ENCODE results near the gene SLC9A9.

Gene SLC9A9

DNA sequence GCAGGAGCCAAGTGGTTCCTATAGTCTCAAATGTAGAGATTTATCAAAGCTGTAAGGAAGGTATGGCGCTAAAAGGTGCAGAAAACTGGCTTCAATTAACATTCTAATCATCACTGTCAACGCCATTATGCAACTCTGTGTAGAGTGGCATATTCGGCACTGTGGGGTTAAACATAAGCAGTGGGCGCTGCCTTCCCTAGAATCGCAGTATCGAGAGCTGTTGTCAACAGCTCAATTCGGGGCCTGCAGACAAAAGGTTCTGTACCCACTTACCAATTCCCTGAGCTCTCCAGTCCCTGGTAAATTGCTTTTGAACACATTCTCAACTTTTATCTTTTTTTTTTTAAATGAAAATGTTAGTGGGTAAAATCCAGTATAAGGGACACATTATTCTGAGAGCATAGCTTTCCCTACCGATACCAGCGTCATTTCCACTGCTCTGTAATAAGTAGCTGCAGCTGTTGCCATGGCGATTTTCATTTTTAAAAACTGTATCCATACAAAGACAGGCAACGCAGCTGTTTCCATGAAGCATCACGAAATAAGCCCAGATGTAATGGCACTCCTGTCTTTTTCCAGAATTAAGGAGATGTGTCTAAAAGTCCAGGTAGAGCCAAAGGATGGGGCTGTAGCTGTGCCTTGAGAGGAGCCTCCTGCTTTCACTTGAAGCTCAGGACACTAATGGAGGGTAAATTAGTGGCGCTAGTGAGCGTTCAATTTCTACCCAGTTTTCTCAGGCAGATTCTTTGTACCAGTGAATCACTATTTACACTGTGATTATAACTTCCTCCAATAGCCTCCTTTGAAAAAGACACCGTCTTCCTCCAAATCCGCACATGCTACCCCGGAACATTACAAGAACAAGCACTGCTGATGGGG lies 250.3 kb downstream of the SLC9A9 start:
- no peak for DNase-seq (ENCODE audit: low spot score)

DNA sequence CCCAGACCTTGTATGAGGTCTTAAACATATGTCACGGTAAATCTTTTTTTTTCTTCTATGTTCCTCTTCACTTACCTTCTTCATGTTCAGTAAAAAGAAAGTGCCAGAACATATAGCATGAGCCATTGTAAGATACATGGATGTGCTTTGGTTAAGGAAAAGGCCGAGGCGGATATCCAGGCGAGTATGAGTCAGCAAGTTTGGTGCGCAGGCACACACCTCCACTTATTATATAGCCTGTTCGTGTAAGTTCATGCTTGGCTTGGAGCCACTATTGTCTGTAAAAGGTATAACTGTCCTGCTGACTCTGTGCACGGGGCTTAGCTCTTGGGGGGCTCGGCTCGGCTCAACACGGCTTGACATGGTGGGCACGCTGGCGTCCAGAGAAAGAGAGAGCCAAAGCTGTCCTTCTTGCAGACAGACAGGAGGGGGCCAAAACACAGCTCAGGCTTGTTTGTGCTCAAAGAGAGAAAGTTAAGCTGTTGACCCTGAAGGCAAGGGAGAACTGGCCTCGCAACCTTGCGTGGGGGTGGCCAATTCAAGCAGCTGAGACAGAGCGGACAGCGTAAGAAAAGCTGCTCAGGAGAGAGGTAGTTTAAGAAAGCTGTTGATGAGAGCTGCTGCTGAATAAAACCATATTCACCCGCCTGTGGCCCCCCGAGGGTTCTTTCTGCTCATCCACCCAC lies 251.2 kb downstream of the SLC9A9 start:
- DNase-seq (ENCODE audit: low spot score), result no peak

DNA sequence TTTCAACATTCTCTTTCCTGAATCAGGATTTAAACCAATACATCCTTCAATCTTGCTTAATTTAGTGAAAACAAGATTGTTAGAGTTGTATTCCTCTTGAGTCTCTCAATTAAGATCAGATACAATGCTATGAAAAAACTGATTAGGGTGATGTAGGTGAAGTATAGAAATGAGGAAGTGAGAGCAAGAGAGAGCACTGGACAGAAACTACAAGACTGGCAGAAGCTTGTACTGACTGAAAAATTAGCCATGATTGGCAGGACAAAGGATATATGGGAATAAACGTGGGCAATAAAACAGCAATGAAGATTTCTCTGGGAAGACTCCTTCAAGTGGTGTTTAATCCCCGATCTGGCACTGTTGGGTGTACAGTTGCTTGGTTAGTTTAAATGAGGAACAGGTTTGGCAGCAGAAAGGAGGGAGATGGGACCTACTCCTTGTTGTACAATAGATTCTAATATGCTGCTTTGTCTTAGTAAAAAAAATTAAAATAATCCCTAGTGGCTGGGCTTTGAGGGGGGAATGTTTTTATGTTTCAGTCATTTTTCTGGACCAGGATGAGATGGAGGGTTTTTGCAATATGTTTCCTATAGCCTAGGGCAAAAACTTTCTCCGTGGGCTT lies 252.7 kb downstream of the SLC9A9 start:
- no peak for DNase-seq (ENCODE audit: low spot score)

DNA sequence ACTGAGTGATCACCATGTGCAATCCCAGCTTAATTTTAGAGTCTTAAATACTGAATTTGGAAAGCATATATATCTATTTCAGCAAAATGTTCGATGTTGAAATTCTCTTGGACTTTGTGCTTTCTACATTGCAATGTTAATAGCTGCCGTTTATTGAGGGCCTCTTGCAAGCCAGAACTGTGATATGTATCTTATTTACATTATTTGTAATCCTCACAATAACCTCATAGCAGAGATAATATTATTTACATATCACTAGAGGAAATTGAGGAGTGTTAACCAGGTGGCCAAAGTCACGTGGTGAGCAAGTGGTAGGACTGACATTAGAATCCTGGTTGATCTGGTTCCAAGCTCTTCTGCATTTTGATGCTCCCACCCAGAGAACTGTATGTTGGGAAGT lies 254.1 kb downstream of the SLC9A9 start:
- peak; percentile 3 for DNase-seq (ENCODE audit: low spot score)

DNA sequence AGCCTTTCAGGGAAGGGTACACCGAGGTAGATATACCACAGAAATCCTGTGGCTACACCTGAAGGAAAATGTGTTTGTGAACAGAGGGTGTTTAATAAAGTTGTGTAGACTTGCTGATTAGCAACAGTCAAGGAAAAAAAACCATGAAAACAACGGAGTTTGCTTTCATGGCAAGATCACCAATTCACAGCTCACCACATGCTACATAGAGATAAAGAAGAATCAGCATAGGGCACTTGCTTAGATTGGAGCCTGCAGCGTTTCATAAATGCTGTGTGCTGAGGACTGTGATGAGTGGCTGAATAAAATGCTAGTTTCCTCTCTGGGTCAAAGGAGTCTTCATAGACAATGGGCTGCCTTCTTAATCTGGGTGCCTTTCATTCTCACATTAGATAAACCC lies 257.6 kb downstream of the SLC9A9 start:
- DNase-seq (ENCODE audit: low spot score), result no peak

DNA sequence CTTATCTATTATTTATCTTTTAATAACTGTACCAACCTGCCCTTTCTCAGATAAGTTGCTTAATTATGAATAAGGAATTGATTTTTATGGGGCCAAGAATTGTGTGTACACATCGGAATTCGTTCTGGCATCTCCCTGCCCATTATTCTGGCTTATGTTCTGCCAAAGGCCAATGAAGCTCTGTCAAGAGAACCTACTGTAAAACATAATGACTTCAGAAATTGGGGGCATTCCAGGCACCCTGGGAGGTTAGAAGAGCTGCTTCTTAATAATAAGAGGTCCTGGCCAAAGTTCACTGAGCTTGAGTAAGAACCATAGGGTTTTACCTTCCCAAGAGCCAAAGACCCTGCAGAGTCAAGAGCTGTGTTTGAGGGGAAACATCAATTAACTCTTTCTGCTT lies 261.7 kb downstream of the SLC9A9 start:
- no peak for DNase-seq (ENCODE audit: low spot score)

DNA sequence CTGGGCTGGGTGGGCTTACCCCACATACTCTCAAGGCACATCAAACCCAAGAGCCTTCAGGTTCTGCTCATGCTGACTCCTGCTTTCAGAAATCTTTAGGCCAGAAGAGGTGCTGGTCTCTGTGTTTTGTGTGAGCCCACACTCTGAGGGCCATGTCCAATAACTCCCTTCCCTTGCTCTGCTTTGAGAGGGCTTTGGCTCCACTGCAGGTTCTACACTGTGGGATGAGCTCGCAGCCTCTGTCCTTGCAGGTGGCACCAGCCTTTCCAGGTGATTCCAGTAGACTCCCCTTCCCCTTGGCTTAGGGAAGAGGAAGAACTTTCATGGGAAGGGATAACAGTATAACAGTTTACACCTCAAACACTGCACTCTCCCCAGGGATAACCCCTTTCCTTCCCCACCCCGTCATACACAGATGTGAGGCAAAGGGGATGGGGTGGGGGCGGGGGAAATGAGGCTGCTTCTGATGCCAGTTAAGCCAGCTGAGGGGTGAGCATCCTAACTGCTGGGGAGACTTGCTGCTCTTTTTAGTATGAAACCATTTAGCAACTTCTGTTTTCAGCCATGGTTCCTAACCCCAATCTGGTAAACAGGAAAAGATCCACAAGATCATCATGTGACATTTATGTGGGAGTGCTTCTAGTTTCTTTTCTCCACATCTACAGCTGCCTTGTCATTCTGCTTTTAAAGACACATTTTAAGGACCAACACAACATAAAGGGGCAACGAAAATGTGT lies 262.4 kb downstream of the SLC9A9 start:
- no peak for DNase-seq (ENCODE audit: low spot score)

DNA sequence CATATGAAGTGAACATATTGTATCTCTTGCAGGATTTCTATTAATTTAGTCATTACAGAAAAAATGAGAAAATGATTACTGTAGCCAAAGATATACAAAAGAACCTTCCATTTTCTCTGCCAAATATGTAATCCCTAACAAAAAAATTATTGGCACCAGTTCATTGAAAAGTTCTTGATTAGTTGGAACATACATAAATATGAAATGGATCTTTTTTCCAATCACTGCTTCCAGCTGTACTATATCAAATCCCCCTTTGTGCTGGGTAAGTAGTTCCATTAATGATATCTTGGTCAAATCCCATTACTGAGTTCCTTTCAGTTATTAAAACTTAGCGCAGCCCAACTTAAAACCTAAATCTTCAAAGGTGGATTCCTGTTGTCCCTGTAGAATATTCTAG lies 263.8 kb downstream of the SLC9A9 start:
- DNase-seq (ENCODE audit: low spot score), result no peak

DNA sequence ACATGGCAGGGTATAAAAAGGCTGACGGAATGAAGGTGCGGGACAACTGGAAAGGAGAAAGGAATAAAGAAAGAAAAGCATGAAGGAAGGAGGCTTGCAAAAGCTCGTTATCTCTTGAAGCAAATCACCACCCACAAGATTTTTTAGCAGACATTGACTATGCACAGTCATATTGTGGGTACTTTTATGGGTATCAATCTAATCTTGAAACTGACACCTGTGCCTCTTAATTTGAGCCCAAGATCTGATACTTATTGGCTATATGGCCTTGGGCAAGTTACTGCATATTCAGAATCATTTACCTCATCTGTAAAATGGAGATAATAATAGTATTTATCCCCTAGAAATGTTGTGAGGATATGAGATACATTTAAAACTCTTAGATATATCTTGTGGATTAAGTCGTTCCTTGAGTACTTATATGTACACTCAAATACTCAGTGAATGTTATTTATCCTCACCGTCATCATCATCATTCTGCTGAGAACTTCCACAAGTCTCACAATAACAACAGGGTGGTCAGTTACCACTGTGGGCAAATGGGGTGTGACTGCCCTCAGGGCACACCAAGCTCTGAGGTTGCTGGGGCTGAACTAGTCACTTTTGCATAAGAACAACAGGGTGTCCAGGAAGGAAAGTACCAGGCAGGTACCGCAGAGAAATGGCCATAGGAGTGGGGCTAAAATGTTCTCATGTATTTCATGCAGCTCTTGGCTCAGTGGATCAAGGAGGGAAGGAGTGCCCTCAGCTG lies 266.1 kb downstream of the SLC9A9 start:
- no peak for DNase-seq (ENCODE audit: low spot score)

DNA sequence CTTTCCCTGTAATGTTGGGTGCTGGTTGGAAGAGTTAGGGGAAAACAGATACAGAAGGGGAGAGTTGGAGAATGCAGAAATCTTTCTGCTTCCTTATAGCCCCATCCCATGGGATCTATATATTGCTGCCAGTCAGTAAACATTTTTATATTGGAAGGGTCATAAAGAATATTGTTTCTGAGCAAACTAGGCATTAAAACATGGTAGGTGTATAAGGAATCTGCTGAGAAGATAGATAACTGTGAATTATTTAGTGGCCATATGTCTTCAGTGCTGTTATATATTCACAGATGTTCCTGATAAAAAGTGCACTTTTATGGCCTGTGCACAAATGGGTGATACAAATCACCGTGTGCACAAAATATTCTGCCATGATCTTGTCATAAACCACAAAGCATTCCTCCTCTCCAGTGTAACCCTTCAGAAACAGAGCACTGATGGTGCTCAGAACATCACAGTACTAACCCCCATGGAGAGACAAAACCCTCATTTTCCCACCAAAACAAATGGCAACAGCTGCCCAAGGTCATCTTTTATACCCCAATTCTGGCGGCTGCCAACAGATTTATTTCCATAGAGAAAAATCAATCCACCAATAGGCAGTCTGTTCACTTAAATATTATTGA lies 269.3 kb downstream of the SLC9A9 start:
- DNase-seq (ENCODE audit: low spot score), result no peak

DNA sequence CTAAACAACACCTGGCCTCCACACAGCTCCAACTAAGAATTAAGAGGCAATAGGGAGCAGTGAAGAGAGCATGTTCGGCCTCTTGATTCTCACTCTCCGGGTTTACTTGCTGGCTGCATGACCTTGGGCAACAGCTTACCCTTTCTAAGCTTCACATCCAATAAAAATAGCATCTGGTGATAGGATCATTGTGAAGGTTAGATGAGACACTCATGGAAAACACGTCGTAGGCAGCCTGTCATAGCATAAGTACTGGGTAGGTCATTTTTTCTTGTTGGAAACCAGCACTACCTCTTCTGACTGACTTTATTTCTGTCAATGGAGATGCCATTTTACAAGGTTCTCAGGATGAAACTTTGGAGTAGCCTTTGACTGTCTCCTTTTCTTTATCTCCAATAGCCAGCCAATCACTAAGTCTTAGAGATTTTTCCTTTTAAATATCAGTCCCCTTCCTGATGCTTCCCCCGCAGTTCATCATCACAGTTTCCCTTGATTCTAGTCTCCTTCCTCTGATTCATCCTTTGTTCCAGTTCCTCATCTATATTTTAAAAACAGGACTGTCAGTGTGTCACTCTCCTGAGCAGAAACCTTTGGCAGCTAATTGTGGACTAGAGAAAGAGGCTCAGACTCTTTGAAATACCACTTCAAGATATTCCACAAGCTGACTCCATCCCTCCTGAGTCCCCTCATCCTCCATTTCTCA lies 271.5 kb downstream of the SLC9A9 start:
- DNase-seq (ENCODE audit: low spot score), result no peak

DNA sequence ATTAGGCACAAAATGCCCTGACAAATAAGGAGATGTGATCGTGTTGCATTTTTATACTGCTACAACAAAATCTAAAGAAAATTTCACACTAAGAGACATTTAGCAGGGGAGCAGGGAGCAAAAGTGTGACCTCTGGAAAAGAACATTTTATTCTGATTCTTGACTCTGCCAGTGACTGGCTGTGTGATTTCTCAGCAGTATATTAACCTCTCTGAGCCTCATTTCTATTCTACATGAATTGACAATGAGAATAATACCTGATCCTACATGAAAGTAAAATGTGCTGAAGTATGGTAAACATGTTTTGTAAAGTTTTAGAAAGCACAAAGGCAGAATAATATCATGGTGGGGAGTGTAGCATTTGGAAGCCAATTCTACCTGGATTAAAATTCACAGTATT lies 273.3 kb downstream of the SLC9A9 start:
- DNase-seq (ENCODE audit: low spot score), result no peak

DNA sequence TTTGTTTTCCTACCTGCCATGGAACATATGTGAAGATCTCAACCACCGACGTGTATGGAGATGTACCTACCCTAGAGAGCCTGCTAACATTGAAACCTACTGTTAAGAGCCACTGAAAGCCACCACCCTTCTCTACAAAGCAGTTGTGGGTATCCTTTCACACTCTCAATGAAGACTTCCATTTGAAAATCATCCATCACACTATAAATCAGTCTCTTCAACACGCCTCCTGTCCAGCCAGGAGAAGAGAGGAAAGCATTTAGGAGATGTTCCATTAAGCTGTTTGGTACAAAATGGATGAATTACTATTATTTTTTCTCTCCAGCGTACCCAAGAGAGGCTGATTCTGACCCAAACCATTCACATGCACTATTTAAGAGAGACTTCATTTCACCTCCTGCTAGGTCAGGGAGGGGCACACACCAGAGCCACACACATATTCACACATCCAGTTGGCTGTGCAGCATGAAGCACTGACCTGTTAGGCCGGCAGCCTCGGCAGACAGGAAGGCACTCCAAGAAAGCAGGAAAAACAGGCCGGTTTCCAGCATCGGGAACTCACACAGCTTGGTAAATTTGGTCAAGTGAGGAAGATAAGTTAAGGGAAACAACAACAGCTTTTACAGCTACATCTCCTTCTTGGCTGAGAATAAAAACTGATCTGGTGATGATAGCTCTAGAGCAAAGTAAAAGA lies 274.5 kb downstream of the SLC9A9 start:
- DNase-seq (ENCODE audit: low spot score), result no peak

DNA sequence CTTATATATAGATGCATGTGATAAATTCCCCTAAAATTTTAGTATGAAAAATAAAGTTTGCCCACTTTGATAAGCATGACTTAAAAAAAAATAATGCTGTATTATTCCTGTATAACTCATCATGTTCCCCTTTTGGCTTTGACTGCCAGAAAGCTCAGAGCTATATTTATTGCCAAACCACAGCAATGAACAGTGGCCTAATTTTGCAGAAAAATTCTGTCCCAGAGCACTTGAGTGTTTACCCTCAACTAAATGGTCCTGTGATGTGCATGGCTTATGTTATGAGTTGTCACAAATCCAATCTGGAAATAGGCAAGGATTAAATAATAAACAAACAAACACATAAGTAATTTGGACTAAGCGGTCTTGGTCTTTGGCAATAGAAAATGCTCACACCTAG lies 276.7 kb downstream of the SLC9A9 start:
- DNase-seq (ENCODE audit: low spot score), result no peak

DNA sequence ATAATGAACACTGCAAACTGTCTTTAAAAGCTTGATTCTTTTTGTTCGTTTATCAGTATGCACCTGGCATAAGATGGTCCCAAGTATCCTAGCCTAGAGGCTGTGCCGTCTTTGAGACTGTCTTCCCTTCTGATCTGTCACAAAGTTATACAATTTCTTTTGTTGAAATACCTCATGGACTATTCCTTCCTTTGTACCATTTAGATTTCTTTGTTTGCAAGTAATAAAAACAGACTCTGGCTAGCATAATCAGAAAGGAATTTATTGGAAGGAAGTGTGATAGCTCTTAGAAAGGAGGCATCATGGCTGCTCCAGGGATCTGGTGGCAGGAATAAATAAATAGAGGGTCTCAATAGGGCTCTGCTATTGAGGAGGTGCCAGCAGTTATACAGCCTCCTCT lies 280.4 kb downstream of the SLC9A9 start:
- DNase-seq (ENCODE audit: low spot score), result no peak

DNA sequence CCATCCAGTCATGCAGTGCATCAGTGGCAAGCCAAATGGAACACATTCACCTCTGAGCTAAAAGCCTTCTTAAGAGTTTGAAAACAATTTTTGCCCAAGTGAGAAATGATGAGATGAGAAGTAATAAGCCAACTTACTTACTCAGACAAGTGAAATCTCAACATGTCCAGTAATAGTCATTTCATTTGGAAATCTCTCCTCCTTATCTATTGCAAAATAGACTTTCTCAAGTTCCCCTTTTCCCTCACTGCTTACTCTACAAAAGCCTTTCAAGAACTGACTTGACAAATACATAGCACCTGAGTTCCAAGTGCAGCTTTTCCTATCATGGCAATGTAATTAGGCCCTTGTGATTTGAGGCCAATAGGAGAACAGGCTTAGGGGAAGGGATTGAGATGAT lies 282.3 kb downstream of the SLC9A9 start:
- no peak for DNase-seq (ENCODE audit: low spot score)

DNA sequence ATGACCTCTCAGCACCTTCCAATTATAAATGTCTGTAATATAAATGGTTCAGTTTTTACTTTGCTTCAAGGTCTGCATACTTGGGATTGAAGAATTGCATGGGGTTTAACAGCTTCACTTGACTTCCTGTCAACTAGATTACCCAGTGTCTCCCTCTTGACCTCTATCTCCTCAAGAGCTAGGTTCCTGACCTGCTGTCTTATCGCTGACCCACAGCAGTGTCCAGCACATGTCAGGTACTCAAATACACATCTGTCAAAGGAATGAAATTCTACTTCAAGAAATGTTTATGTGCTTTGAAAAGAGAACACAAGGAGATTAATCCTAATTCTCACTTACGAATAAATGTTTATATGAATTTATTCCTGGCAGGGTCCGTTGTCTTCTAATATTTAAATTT lies 284.5 kb downstream of the SLC9A9 start:
- DNase-seq (ENCODE audit: low spot score), result no peak

DNA sequence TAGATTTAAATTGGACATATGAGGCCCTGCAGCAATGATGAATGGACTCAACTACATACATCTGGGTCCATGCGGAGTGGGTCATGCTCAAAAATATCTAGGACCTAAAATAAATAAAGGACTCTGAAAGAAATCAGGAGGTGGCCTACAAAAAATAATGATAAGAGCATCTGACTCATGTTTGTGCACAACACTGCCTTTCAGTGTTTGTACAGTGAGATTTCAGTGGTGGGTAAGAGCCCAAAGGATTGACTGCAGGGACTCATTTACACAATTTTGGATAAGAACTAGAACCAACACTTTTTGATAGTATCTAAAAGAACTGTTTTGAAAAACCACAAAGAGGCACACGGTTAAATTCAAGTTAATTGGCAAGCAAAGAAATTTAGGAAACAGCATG lies 285.5 kb downstream of the SLC9A9 start:
- DNase-seq (ENCODE audit: low spot score), result no peak

DNA sequence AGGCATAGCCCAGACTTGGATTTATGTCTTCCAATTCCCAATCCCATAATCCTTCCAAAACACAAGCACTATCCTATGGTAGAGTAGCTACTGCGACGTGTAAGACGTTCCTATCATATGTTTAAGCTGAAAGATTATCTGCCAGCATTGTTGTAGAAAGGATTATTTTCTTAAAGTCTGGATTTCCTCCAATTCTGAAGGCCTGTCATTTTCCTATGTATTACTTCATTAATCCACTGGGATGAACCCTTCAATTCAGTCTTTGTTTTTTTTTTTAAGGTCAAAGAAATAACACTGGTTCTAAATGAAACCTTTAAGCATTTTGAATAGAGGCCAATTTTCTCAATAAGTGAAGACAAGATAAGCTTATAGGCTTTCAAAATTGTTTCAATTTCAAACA lies 289.0 kb downstream of the SLC9A9 start:
- DNase-seq (ENCODE audit: low spot score), result no peak

DNA sequence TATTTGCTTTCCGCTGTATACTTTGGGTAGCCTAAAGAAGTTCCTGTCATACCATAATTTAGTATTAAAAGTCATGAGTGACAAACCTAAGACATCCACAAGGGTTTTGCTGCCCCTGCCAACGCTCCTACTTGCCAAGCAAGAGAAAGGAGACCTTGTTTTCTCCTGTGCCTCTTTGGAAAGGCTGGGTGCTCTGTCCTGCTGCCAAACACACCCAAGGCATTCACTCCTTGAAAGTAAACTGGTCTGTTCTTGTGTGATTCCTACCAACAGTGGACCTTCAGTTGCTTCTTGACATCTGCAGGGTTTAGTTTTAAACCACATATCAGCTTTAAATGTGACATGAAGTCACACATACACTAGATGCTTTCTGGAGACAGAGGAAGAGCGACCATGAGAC lies 295.4 kb downstream of the SLC9A9 start:
- no peak for DNase-seq (ENCODE audit: low spot score)

Measured in HuH-7 (cell line).